Measurements from ENCODE around the gene ADRA2C.

Gene ADRA2C

GRCh38 chr4:3799496-3799895 lies 33.3 kb downstream of the ADRA2C start:
- Histone ChIP-seq H3K4me3 (no peak overlapping the region), H3K27ac (no peak overlapping the region), H3K36me3 (no peaks in the 10 kb centered on the region), H3K27me3 (no peaks in the 10 kb centered on the region), H3K4me2 (no peak overlapping the region), H3K9me3 (replicated peaks in 1 of 11) (peaks cover 15 to 27% (median 23%) of the 10 kb centered on the region in 11 experiments), H4K20me1 (peaks cover 0 to 13% (median 0%) of the 10 kb centered on the region in 11 experiments; a peak in 1 of 22 replicates), H3K4me1 (peaks cover 0 to 14% (median 9%) of the 10 kb centered on the region in 10 experiments; a peak in 13 of 20 replicates), H3K9ac (no peak overlapping the region)
- TF ChIP-seq Cebpa-rat (IDR thresholded peaks at IDR 0.05) = no peak

GRCh38 chr4:3800351-3800750 lies 34.2 kb downstream of the ADRA2C start:
- no peak overlapping the region for H3K4me3 ChIP-seq
- no peak overlapping the region for H3K27ac ChIP-seq
- no peak for TF ChIP-seq Cebpa-rat (IDR thresholded peaks at IDR 0.05)
- H4K20me1 ChIP-seq = peaks cover 0 to 13% (median 0%) of the 10 kb centered on the region in 11 experiments; a peak in 1 of 22 replicates
- H3K36me3 ChIP-seq = no peaks in the 10 kb centered on the region
- no peaks in the 10 kb centered on the region for H3K27me3 ChIP-seq
- H3K4me2 ChIP-seq = no peak overlapping the region
- peaks cover 0 to 14% (median 9%) of the 10 kb centered on the region in 10 experiments; a peak in 13 of 20 replicates for H3K4me1 ChIP-seq
- H3K9ac ChIP-seq = no peak overlapping the region
- peaks cover 11 to 18% (median 17%) of the 10 kb centered on the region in 11 experiments for H3K9me3 ChIP-seq (replicated peaks in 1 of 11)

- no peak for TF ChIP-seq Cebpa-rat (IDR thresholded peaks at IDR 0.05)
- Histone ChIP-seq H3K4me3 (no peak overlapping the region), H3K4me2 (no peak overlapping the region), H3K36me3 (no peaks in the 10 kb centered on the region), H3K27ac (no peak overlapping the region), H3K9me3 (replicated peaks in 1 of 11) (peaks cover 0 to 7% (median 5%) of the 10 kb centered on the region in 11 experiments; a peak in 16 of 22 replicates), H3K9ac (no peak overlapping the region), H3K4me1 (peaks cover 0 to 14% (median 9%) of the 10 kb centered on the region in 10 experiments; a peak in 13 of 20 replicates), H4K20me1 (peaks cover 0 to 13% (median 0%) of the 10 kb centered on the region in 11 experiments; a peak in 1 of 22 replicates), H3K27me3 (no peaks in the 10 kb centered on the region)
Observed at GRCh38 chr4:3801521-3801920, 35.3 kb downstream of the ADRA2C start.

GRCh38 chr4:3801931-3802550 lies 35.9 kb downstream of the ADRA2C start:
- H3K27me3 ChIP-seq = no peaks in the 10 kb centered on the region

GRCh38 chr4:3802571-3803474 lies 36.6 kb downstream of the ADRA2C start:
- H3K27me3 ChIP-seq = peaks cover 0 to 2% (median 0%) of the 10 kb centered on the region in 11 experiments; a peak in 3 of 22 replicates
- H3K9ac ChIP-seq = no peak overlapping the region

More at GRCh38 chr4:3801931-3802550, 35.9 kb downstream of the ADRA2C start:
- TF ChIP-seq Cebpa-rat (IDR thresholded peaks at IDR 0.05) = no peak
- Histone ChIP-seq H3K9ac (no peak overlapping the region), H3K36me3 (no peaks in the 10 kb centered on the region), H3K4me2 (peak overlapping the region in 2 of 11 experiments; percentile 45 to 51; a peak in 2 of 22 replicates), H3K9me3 (replicated peaks in 1 of 11) (peaks cover 0 to 1% (median under 1%) of the 10 kb centered on the region in 11 experiments; a peak in 7 of 22 replicates), H3K4me1 (peaks cover 0 to 14% (median 9%) of the 10 kb centered on the region in 10 experiments; a peak in 13 of 20 replicates), H4K20me1 (peaks cover 0 to 13% (median 0%) of the 10 kb centered on the region in 11 experiments; a peak in 1 of 22 replicates), H3K27ac (no peak overlapping the region), H3K4me3 (no peak overlapping the region)

GRCh38 chr4:3803475-3803847 lies 37.3 kb downstream of the ADRA2C start:
- no peaks in the 10 kb centered on the region for H3K9me3 ChIP-seq (replicated peaks in 1 of 11)
- TF ChIP-seq Cebpa-rat (IDR thresholded peaks at IDR 0.05) = no peak
- H3K27me3 ChIP-seq = peaks cover 0 to 4% (median 0%) of the 10 kb centered on the region in 11 experiments; a peak in 3 of 22 replicates
- no peak overlapping the region for H3K9ac ChIP-seq
- no peak overlapping the region for H3K27ac ChIP-seq
- peaks cover 0 to 14% (median 9%) of the 10 kb centered on the region in 10 experiments; a peak in 13 of 20 replicates for H3K4me1 ChIP-seq
- peak overlapping the region in 7 of 11 experiments; percentile 11 to 51 (median 40); a peak in 7 of 22 replicates for H3K4me2 ChIP-seq
- no peak overlapping the region for H3K4me3 ChIP-seq
- H4K20me1 ChIP-seq = peaks cover 0 to 13% (median 0%) of the 10 kb centered on the region in 11 experiments; a peak in 1 of 22 replicates
- no peaks in the 10 kb centered on the region for H3K36me3 ChIP-seq

More at GRCh38 chr4:3802571-3803474, 36.6 kb downstream of the ADRA2C start:
- Histone ChIP-seq H3K4me3 (no peak overlapping the region), H3K4me2 (peak overlapping the region; percentile 11 to 51 (median 29); a peak in 13 of 22 replicates), H3K27ac (no peak overlapping the region), H3K4me1 (peaks cover 0 to 14% (median 9%) of the 10 kb centered on the region in 10 experiments; a peak in 13 of 20 replicates), H3K36me3 (no peaks in the 10 kb centered on the region), H4K20me1 (peaks cover 0 to 13% (median 0%) of the 10 kb centered on the region in 11 experiments; a peak in 1 of 22 replicates), H3K9me3 (replicated peaks in 1 of 11) (no peaks in the 10 kb centered on the region)
- no peak for TF ChIP-seq Cebpa-rat (IDR thresholded peaks at IDR 0.05)

GRCh38 chr4:3803946-3804345 lies 37.8 kb downstream of the ADRA2C start:
- H3K27me3 ChIP-seq = peaks cover 0 to 4% (median 0%) of the 10 kb centered on the region in 11 experiments; a peak in 3 of 22 replicates

GRCh38 chr4:3805026-3805425 lies 38.8 kb downstream of the ADRA2C start:
- H3K4me1 ChIP-seq = peaks cover 0 to 14% (median 9%) of the 10 kb centered on the region in 10 experiments; a peak in 13 of 20 replicates
- H3K4me3 ChIP-seq = no peak overlapping the region
- no peak for TF ChIP-seq Cebpa-rat (IDR thresholded peaks at IDR 0.05)
- H3K27ac ChIP-seq = no peak overlapping the region
- H3K4me2 ChIP-seq = no peak overlapping the region
- H3K27me3 ChIP-seq = peaks cover 0 to 4% (median 0%) of the 10 kb centered on the region in 11 experiments; a peak in 3 of 22 replicates
- no peak overlapping the region for H3K9ac ChIP-seq
- H3K36me3 ChIP-seq = no peaks in the 10 kb centered on the region
- no peaks in the 10 kb centered on the region for H3K9me3 ChIP-seq (replicated peaks in 1 of 11)
- peaks cover 0 to 23% (median 0%) of the 10 kb centered on the region in 11 experiments; a peak in 2 of 22 replicates for H4K20me1 ChIP-seq

More at GRCh38 chr4:3803946-3804345, 37.8 kb downstream of the ADRA2C start:
- Histone ChIP-seq H3K9me3 (replicated peaks in 1 of 11) (no peaks in the 10 kb centered on the region), H3K4me3 (no peak overlapping the region), H3K4me2 (no peak overlapping the region), H4K20me1 (peaks cover 0 to 14% (median 0%) of the 10 kb centered on the region in 11 experiments; a peak in 2 of 22 replicates), H3K9ac (no peak overlapping the region), H3K4me1 (peaks cover 0 to 14% (median 9%) of the 10 kb centered on the region in 10 experiments; a peak in 13 of 20 replicates), H3K36me3 (no peaks in the 10 kb centered on the region), H3K27ac (no peak overlapping the region)
- TF ChIP-seq Cebpa-rat (IDR thresholded peaks at IDR 0.05) = no peak
